Natural killer cell (primary cell): Measurements from ENCODE around the gene LYST. TPM values are rescaled to one million over a fixed set of nuclear protein-coding genes. Genes with fewer than 3 reads are reported as not detected.

Source experiments
- ATAC-seq, 3 donors: fragments of 150-1000 bp in 2 of 3; fragments of 200-7000 bp in 1 of 3; cut with Tn5 transposase; 1 replicate in 1 of 3; 2 replicates in 2 of 3; pipeline ENCODE4 v1.10.0; 2021; ENCODE audit warnings: mild to moderate bottlenecking in 2 of 3, moderate library complexity in 2 of 3
- DNase-seq, 2 donors: peaks; one replicate each; pipeline versions ENCODE4 v3.0.0 to v3.0.0-alpha.2; 2013 to 2021; ENCODE audit warnings: mixed read lengths in 1 of 2
- H3K27ac ChIP-seq: one replicate; pipeline ENCODE4 v1.5.1; 2013; ENCODE audit warnings: mild to moderate bottlenecking, low read length
- H3K27me3 ChIP-seq: one replicate; pipeline ENCODE4 v1.6.1; 2013; ENCODE audit warnings: low read length; ENCODE audit not compliant: control insufficient read depth, insufficient read depth
- H3K36me3 ChIP-seq: one replicate; pipeline ENCODE4 v1.6.1; 2013; ENCODE audit warnings: low read length; ENCODE audit not compliant: control insufficient read depth, insufficient read depth
- H3K4me1 ChIP-seq: one replicate; pipeline ENCODE4 v1.6.1; 2013; ENCODE audit warnings: low read length; ENCODE audit not compliant: control insufficient read depth, insufficient read depth
- H3K4me3 ChIP-seq: one replicate; pipeline ENCODE4 v1.5.1; 2013; ENCODE audit warnings: low read length
- H3K9me3 ChIP-seq: one replicate; pipeline ENCODE4 v1.6.1; 2013; ENCODE audit warnings: low read length; ENCODE audit not compliant: control insufficient read depth, insufficient read depth
- H3K27ac Mint-ChIP-seq, 2 donors: one replicate each; pipeline ENCODE4 v1.8.0; 2022; ENCODE audit warnings: mild to moderate bottlenecking in 2 of 2, mixed read lengths in 2 of 2, moderate library complexity in 1 of 2
- H3K27me3 Mint-ChIP-seq, 2 donors: one replicate each; pipeline ENCODE4 v1.8.0; 2022; ENCODE audit warnings: low read depth in 2 of 2, mixed read lengths in 2 of 2
- H3K36me3 Mint-ChIP-seq: one replicate; pipeline ENCODE4 v1.8.0; 2022; ENCODE audit warnings: mixed read lengths
- H3K4me1 Mint-ChIP-seq, 2 donors: one replicate each; pipeline ENCODE4 v1.8.0; 2022; ENCODE audit warnings: mixed read lengths in 2 of 2
- H3K4me3 Mint-ChIP-seq: one replicate; pipeline ENCODE4 v1.8.0; 2022; ENCODE audit warnings: mild to moderate bottlenecking, moderate library complexity, mixed read lengths
- H3K9me3 Mint-ChIP-seq, 2 donors: one replicate each; pipeline ENCODE4 v1.8.0; 2022; ENCODE audit warnings: mixed read lengths in 2 of 2
- CTCF ChIP-seq: fragments of 200-600 bp; IDR thresholded peaks from one replicate; pipeline ENCODE4 v1.8.0; 2022; ENCODE audit warnings: antibody characterized with exemption
- WGBS: methylation state at CpG from one replicate; pipeline ENCODE4 v1.1.7; 2013; ENCODE audit warnings: missing lambda C conversion rate; ENCODE audit not compliant: insufficient coverage; 5-methylcytosine and 5-hydroxymethylcytosine counted together
- intact Hi-C: fragments of 100-400 bp; cut with micrococcal nuclease; formaldehyde crosslinking; loops from one replicate; pipeline ENCODE4 v1.14.2; 2022
- total RNA-seq, 4 donors: library from RNA; stranded (reverse); fragments of 120-200 nt in 1 of 4; gene quantifications; one replicate each; pipeline versions ENCODE4 v1.2.3 to v1.2.4, GENCODE V29; 2013 to 2022

Gene LYST
- total RNA-seq, 3 donors from 2014 or later (not counting 1 experiment from before 2014, with no cell fraction given), result 89.9 to 115 (median 93.6) TPM

DNA sequence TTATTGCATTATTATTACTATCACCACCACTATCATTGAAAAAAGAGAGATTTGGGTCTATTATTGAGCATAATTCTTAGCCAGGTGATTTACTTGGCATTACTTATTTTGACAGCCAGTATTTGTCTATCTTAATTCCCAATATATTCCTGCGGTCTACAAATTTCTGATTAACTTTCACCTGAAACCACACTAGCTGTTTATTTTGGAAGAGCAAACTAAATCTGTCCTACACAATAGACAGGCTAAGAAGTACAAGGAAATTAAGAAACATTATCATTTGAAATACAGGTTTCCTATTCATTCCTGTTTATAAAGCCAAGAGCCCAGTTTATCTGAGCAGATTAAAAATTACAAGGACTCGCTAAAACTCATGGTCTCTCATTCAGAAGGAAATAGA, 6.9 kb upstream of the LYST start:
- Mint-ChIP-seq H3K27ac (peak overlapping the region in 1 of 2 donors; percentile 96), H3K36me3 (no peaks in the 10 kb centered on the region), H3K4me3 (peak overlapping the region; percentile 75), H3K27me3 (no peaks in the 10 kb centered on the region), H3K4me1 (peaks cover 44 to 45% of the 10 kb centered on the region in 2 donors), H3K9me3 (no peaks in the 10 kb centered on the region)
- no peaks in the 10 kb centered on the region for H3K9me3 ChIP-seq
- H3K36me3 ChIP-seq, result no peaks in the 10 kb centered on the region
- ATAC-seq (no peak), DNase-seq (no peak)
- no peaks in the 10 kb centered on the region for H3K27me3 ChIP-seq
- peaks cover 63% of the 10 kb centered on the region for H3K4me1 ChIP-seq
- peak overlapping the region; percentile 76 for H3K27ac ChIP-seq
- no peak overlapping the region for H3K4me3 ChIP-seq
- TF ChIP-seq CTCF, result no peak
- WGBS, result 83% methylated on average over 2 of the region's 2 CpGs
- intact Hi-C loops, result loop anchor here (2.0 to 5.0 kb wide), 2 partner anchors 15 to 36 kb away; no protein-coding TSS in a partner anchor

DNA sequence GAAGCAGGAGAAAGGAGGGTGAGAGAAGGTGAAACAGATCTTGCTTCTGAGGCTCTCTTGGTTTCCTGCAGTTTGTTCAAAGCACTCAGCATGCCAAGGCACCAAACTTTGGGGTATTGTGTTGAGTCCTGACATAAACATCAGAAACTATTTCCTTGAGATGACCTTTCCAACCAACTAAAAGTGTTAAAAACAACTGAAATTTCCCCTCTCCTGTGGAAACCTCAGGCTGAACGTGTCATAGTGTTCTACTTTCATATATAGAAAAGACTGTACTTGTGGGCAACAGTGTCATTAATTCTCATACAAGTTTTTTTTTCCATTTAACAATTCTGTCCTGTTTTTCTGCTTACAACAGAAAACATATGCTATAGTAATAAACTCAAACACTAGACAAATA, 6.3 kb upstream of the LYST start:
- no peak for TF ChIP-seq CTCF
- no peaks in the 10 kb centered on the region for H3K36me3 ChIP-seq
- Mint-ChIP-seq H3K4me3 (peak overlapping the region; percentile 75), H3K27ac (peak overlapping the region in 1 of 2 donors; percentile 96), H3K36me3 (no peaks in the 10 kb centered on the region), H3K4me1 (peaks cover 44 to 45% of the 10 kb centered on the region in 2 donors), H3K9me3 (no peaks in the 10 kb centered on the region), H3K27me3 (no peaks in the 10 kb centered on the region)
- no peaks in the 10 kb centered on the region for H3K9me3 ChIP-seq
- no peak overlapping the region for H3K4me3 ChIP-seq
- H3K27ac ChIP-seq, result peak overlapping the region; percentile 76
- intact Hi-C loops, result loop anchor here (2.0 to 5.0 kb wide), 2 partner anchors 16 to 36 kb away; no protein-coding TSS in a partner anchor
- peaks cover 62% of the 10 kb centered on the region for H3K4me1 ChIP-seq
- DNase-seq (peak in 1 of 2 donors; percentile 71), ATAC-seq (peak; percentile 70 to 85 (median 83))
- 22% methylated on average over 1 of the region's 1 CpG for WGBS
- H3K27me3 ChIP-seq, result no peaks in the 10 kb centered on the region

- Mint-ChIP-seq H3K4me1 (peaks cover 50 to 51% of the 10 kb centered on the region in 2 donors), H3K36me3 (no peaks in the 10 kb centered on the region), H3K4me3 (peak overlapping the region; percentile 75), H3K27ac (peak overlapping the region in 1 of 2 donors; percentile 96), H3K9me3 (no peaks in the 10 kb centered on the region), H3K27me3 (no peaks in the 10 kb centered on the region)
- Histone ChIP-seq H3K36me3 (no peaks in the 10 kb centered on the region), H3K4me1 (peaks cover 67% of the 10 kb centered on the region), H3K4me3 (no peak overlapping the region), H3K27me3 (no peaks in the 10 kb centered on the region), H3K9me3 (no peaks in the 10 kb centered on the region), H3K27ac (peak overlapping the region; percentile 76)
- no peak for TF ChIP-seq CTCF
- DNase-seq (no peak), ATAC-seq (no peak)
- intact Hi-C loops, result loop anchor here (2.0 to 5.0 kb wide), 2 partner anchors 17 to 35 kb away; no protein-coding TSS in a partner anchor
- WGBS, result 94% methylated on average over 6 of the region's 6 CpGs
Observed at GRCh38 chr1:235872270-235872669, 5.6 kb upstream of the LYST start.
